HG02623 (cell line): ENCODE data around the gene AP3D1.
A peak's percentile ranks its signal among the peaks of the same experiment; 100 is the strongest.
"Not testable (repeated sequence)": the region's sequence is repeated elsewhere in the genome, so short reads cannot be mapped to it uniquely, and the experiment has no call there.

Experiments used
- ATAC-seq: cut with Tn5 transposase; IDR thresholded peaks from one replicate; pipeline ENCODE4 v1.9.1; 2021; ENCODE audit warnings: moderate library complexity; ENCODE audit not compliant: unreplicated experiment

Gene AP3D1

DNA sequence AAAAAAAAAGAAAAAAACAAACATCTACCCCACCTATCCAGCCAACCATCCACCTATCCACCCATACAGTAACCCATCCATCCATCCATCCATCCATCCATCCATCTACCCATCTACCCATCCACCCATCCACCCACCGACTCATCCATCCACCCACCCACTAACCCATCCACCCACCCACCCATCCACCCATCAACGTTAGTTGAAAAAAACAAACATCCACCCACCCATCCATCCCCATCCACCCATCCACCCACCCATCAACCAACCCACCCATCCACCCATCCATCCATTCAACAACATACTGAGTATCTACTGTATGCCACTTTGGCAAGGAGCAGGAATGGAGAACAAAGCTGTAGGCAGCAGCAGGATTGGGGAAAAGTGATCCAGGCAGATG lies 6.1 kb upstream of the AP3D1 start:
- ATAC-seq: no peak

DNA sequence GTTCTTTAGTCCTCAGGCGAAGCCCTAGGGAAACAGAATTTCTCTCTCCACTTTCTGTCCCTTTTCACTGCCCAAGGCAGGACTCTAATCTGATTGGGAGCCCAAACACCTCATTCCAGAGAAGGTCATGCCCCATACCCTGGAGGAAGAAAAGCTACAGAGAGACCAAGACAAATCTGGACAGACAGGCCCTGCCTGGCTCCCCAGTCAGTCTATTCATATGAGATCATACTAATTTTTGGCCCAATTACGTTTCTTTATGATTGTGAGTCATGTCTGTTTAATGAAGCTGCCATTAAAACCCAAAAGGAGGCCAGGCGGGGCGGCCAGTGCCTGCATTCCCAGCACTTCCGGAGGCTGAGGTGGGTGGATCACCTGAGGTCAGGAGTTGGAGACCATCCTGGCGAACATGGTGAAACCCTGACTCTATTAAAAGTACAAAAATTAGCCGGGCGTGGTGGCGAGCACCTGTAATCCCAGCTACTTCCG lies 3.3 kb upstream of the AP3D1 start:
- ATAC-seq: no peak

DNA sequence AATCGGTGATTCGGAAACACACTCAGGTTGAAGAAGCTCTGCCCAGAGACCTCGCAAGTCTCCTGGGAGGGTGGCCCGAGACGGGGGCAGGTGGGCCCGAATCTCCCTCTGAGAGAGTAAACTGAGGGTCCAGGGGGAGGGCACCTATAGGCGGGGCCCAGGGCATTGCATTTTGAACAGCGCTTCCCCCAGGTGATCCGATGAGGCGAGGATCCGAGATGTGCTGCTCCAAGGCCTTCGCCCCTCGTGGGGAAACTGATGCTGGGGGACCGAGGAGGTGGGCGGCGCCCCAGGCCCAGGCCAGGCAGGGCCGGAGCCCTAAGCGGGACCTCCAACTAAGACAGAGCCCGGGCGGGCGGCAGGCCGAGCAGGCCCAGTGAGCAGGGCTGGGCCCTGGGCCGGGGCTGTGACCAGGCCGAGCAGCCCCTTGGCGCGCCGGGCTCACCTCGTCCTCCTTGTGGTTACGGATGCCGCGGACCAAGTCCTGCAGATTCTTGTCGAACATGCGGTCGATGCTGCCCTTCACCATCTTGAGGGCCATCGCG lies 500 bp downstream of the AP3D1 start:
- peak; percentile 6 for ATAC-seq

DNA sequence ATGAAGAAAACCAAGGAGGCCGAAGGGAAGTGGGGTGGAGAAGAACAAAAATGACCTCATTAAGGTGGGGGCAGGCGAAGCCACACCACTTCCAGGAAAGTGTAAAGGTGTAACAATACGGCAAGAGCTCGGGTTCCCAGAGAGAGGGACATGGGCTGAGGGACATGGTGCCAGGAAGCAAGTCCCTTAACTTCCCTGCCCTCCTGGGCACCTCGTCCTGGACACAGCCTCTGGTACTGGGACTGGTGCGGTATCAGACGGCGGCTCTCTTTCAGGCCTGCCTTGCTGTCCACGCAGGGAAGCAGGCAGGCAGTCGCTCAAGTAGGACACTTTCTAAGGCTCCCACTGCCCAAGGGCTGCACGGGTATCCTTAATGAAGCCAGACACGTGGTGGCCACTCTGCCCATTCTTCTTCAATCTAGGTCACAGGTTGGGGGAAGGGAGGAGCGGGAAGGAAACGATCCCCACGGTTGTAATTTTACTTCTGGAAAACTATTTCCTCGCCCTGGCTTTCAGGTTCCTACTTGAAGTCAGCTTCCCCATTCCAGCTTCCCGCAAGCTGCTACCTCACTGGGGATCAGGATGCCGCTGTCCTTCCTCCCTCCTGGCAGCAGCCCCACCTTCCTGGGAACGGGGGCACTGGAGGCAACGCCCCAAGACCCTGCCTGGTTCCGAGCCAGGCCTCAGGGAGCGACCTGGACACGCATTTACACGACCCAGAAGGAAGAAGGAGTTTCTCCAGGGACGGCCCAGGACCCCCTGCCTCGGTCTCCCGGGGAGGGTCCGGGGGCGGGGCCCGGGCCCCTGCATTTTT lies 1.2 kb downstream of the AP3D1 start:
- ATAC-seq: no peak

DNA sequence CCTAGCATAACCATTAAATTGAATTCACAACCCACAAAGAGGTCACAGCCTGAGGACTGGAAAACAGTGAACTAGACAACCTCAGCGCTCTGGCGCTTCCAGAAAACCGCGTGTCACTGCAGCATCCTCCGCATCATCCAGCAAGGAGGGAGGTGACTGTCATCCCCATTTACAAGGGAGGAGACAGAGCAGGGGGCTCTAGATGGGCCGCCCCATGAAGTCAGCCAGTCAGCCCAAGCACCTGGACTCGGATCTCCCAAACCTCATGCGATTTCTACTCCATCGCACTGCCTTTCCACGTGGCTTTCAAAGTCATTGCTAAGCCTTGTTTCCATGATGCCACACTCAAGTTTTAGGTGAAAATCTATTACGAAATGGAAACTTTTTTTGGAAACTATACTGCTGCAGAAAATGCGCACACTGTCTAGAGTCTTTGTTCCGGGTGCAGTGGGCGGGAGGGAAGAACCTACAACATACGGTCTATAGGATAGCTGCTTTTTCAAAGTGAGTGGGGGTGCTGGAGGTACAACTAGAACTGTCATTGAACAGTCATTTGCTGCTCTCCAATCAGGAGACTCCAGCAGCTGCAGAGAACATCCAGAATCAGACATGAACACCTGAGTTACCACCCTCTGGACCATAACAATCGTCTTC lies 2.8 kb downstream of the AP3D1 start:
- ATAC-seq: no peak

DNA sequence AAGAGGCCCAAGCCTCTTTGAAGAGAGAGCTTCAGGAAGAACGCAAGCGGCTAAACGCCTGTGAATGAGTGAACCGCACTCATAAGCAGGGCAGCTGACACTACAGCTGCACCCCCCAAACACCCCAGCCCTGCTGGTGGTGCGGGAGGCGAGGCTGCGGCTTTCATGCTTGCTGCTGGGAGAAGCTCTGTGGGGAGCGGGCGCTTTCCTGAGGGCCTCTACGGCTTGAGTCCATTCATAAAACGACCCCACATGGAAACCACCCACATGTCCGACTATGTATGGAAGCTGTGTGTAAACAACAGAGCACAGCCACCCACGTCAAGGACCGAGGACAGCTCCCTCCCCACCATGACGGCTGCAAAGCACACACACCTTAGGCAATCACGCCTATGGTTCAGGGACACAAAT lies 5.5 kb downstream of the AP3D1 start:
- ATAC-seq: no peak

DNA sequence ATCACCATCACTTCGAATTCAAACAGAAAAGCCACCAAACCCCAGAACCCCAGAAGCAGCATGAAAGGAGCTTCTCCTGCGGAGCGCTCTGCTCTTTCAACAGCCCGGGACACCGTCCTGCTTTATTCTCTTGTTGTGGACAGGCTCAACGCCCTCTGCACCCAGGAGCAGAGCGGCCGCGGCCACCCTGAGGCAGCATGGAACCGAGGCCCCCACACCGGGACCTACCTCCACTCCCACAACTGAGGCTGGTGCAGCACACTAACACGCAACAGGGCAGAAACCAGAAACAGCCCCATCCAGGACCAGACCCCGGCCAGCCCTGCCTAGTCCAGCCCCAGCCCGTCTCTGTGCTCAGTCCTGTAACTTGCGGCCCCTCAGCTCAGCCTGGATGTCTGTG lies 7.2 kb downstream of the AP3D1 start:
- no peak for ATAC-seq

DNA sequence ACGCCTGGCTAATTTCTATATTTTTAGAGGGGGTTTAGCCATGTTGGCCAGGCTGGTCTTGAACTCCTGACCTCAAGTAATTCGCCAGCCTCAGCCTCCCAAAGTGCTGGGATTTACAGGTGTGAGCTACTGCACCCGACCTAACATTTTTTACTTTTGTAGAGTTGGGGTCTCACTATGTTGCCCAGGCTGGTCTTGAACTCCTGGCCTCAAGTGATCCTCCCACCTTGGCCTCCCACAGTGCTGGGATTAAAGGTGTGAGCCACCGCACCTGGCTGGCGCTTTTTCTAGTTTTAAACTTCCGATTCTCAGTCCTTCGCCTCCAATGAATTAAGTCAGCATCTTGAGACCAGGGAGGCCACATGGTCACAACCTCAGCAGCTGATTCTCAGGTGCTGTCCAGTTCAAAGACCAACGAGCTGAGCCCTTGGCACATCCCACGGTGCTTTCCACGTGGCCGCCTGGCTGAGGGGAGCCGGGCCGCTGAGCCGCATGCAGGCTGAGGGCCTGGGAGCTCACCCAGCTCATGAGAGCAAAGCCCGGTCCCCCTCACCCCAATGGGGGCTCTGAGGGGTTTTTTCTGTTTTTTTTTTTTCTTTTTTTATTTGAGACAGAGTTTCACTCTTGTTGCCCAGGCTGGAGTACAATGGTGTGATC lies 9.1 kb downstream of the AP3D1 start:
- ATAC-seq: no peak

DNA sequence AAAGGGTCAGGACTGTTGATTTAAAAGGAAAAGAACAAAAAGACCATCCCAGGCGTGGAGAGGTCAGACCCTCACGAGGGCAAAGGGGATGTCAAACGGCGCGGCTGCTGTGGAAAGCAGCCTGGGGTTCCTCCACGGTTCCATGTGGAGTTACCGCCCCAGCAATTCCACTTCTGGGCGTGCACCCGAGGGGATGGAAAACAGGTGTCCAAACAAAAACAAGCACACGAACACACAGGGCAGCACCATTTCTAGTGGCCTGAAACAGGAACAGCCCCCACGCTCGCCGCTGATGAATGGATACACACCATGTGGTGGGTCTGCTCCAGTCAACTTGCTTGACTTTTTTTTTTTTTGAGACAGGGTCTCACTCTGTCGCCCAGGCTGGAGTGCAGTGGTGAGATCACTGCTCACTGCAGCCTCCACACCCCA lies 11.2 kb downstream of the AP3D1 start:
- no peak for ATAC-seq

DNA sequence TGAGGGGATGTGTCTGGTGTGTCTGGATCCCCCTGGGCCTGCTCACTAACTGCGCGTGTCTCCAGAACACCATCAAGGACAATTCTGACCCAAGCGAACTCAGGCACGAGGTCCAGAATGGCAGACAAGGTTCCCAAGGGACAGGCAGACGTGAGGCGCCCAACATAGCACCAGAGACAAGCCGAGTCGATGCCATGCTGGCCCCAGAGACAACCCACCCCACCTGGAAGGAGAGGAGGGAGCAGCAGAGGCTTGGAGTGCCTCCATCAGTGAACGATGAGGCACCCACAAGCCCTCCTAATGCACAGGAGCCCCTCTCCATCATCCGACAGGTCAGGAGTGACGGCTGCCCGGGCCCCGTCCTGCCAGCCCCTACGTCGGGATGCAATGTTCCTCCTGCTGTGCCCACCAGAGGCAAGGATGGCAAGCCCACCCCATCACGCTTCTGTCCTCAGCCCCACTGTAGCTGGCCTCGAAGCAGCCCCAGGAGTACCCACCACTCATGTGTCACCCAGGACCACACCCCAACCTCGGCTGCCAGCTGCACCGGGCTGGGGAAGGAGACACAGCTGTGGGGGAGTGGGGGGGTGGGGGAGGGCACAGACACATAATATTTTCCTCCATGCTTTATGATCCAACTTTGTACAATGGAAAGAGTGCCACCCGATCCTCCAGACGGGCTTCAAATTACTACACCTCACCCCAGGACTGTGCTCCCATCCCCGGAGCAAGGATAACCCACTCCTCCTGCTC lies 11.8 kb downstream of the AP3D1 start:
- ATAC-seq: no peak

DNA sequence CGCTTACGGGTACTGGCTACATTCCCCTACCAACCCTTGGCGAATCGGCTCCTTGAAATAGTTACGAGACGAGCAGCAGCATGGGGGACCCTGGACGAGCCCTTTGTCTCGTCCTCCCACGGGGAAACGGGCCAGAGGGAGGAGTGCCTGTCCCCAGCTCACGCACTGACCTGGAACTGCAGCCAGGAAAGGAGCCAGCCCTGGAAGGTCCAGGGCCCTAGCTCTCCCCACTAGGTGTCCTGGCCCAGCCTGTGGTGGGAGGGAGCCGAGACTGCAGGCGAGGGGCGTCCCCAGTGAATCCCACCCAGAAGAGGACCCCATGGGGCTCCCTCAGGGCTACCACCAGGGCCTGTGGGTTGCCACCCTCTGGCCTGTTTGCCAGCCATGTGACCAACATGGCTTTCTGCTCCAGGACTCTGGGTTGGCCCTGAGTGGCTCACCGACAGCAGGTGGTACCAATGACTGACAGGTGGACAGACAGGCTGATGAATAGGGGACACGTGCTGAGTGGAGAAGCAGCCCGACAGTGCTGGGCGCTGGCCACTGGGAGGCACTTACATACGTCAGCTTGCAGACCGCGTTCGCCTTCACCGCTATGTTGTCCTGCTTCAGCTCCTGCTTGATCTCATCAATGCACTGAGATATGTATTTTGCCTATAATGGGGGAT lies 13.2 kb downstream of the AP3D1 start:
- ATAC-seq: no peak

DNA sequence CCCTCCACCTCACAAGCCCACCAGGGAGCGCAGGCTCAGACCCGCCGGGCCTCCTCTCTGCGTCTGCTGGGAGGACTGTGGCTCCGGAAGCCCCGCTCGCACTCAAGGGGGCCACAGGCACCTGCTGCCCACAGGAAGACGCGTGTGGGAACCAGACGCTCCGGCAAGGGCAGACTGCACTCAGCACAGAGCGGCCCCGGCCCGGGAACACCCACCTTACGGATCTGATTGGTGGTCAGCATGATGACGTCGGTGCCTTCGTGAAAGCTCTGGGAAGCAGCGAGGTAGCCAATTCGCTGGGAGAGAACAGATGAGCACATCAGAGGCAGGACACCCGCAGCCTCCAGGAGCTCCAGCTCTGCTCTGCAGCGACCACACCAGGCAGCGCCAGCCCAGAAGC lies 14.6 kb downstream of the AP3D1 start:
- no peak for ATAC-seq

DNA sequence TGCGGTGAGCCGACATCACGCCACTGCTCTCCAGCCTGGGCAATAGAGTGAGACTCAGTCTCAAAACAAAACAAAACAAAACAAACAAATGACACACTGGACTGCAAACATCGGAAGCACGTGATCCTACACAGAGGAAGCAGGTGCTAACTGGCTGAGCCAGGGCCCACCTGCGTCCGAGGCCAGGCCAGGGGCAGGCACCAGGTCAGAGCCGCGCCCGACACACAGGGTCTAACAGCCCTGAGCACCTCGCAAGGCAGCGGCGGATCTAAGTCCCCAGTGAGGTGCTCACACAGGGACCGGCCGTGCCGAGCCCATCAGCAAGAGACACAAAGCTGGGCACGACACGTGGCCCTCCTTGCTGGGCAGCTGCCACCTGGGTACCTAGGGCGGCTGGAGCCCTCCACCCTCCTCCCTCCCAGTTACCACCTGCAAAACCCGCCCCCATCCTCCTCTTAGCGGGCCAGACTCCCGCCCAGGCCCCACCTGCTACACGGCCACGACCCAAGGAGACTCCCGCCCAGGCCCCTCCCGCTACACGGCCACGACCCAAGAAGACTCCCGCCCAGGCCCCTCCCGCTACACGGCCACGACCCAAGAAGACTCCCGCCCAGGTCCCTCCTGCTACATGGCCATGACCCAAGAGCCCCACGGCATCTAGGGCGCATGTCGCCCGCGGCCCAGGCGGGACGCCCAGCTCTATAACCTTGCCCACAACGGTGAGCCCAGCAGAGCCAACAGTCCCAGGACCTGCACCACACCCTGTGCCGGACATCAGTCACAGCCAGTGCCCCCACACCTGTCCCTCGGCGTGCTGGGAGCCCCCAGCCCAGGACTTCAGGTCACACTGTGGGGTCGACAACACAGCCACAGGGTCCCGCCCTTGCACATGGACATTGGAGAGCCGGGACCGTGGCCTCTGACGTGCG lies 15.6 kb downstream of the AP3D1 start:
- no peak for ATAC-seq

DNA sequence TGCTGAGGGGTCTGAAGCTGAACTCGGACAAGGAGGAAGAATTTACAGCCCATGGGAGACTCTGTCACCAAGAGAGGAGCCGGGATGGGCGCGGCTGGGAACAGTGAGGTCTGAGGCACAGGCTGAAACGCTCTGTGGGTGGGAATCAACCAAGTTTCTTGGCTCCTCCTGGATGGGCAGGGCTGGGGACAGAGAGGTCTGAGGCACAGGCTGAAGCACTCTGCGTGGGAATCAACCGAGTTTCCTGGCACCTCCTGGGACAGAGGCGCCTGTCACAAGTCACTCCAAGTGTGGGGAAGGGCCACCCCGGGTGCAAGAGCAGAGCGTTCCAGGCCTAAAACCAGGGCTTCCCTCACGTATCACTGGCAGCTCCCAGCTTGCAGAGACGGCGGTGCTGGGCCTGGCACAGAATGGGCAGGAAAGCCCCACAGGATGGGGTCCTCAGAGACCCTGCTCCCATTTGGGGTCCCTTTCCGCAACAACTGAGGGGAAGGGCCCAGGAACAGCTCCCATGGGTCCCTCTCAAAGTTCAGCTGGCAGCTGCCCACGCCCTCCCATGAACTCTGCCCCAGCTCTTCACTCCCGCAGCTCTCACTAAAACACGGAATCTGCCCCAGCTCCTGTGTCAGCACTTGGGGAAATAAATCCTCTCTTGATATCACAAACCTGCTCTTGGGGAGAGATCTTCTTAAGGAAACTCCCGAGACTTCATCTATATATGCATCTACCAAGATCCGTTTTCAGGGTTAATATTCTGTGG lies 18.5 kb downstream of the AP3D1 start:
- no peak for ATAC-seq

DNA sequence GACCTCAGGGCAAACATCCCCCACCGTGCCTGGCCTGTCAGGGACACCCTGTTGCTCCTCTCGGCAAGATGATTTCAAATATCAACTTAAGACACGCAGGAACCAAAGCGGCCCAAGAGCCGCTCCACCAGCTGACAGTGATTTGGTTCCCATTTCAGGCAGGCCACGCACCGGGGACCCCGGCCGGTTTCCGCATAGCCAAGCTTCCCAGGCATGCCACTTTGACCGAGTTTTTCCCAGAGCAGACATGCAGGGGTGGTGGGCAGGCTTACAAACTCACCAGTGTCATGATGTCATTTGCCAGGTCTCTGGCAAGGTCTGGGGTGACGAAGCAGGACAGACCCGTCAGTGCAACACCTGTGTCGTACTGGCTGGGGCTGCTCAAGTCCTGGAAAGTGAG lies 19.2 kb downstream of the AP3D1 start:
- no peak for ATAC-seq

DNA sequence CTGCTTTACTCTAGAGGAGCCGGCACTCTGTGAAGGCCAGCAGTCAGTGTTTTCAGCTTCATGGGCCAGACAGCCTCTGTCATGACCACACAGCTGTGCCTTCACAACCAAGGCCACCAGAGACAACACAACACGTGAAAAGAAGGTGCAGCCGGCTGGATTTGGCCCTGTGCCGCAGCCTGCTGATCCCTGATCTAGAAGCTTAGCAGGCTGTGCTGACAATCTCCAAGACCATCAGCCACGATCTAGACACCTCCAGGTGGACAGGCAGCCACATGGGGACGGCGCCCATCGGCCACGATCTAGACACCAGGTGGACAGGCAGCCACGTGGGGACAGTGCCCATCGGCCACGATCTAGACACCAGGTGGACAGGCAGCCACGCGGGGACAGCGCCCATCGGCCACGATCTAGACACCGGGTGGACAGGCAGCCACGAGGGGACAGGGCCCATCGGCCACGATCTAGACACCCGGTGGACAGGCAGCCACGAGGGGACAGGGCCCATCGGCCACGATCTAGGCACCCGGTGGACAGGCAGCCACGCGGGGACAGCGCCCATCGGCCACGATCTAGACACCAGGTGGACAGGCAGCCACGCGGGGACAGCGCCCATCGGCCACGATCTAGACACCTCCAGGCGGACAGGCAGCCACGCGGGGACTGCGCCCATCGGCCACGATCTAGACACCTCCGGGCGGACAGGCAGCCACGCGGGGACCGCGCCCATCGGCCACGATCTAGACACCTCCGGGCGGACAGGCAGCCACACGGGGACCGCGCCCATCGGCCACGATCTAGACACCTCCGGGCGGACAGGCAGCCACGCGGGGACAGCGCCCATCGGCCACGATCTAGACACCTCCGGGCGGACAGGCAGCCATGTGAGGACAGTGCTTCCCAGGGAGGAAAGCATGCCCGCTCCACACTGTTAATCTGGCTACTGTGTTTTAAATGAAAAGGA lies 20.1 kb downstream of the AP3D1 start:
- not testable (repeated sequence) for ATAC-seq
